GM18519 (cell line): Measurements from ENCODE around the gene GRIN3A.
"Not testable (repeated sequence)": the region's sequence is repeated elsewhere in the genome, so short reads cannot be mapped to it uniquely, and the experiment has no call there.

Experiments
- ATAC-seq: cut with Tn5 transposase; IDR thresholded peaks from one replicate; pipeline ENCODE4 v1.9.1; 2021; ENCODE audit warnings: mild to moderate bottlenecking, moderate library complexity; ENCODE audit not compliant: unreplicated experiment, low FRiP score

GRIN3A gene

DNA sequence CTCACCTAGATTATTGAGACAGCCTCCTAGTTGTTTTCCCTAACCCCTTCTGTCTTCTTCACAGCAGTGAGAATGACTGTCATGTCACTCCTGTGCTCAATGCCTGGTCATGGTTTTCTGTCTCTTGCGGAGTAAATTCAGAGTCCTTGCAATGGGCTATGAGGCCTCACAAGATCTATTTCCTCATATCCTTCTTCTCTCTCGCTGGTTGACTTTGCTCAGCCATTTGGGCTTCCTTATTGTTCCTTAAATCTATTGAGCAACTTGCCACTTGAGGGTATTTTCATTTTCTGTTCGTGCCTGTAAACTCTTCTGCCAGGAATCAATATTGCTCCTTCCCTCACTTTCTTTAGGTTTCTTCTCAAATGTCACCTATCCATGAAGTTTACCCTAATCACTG lies 152.7 kb downstream of the GRIN3A start:
- ATAC-seq, result no peak

DNA sequence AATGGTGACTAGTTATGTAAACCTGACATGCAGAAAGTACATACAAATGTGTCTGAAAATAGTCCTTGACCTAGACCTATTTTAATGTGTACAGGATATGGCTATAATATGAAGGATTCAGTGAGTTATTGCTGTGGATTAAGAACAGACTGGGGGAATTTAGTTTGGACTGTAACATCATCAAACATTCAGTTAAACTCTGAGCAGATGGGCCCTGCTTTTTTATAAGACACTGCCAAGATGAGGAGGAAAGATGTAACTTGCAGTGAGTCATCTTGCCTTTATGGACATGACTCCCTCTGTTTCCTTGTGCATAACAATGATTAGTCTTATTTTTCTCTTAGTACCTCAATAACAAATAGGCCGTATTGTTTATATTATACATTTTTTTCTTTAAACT lies 155.9 kb downstream of the GRIN3A start:
- ATAC-seq, result no peak

DNA sequence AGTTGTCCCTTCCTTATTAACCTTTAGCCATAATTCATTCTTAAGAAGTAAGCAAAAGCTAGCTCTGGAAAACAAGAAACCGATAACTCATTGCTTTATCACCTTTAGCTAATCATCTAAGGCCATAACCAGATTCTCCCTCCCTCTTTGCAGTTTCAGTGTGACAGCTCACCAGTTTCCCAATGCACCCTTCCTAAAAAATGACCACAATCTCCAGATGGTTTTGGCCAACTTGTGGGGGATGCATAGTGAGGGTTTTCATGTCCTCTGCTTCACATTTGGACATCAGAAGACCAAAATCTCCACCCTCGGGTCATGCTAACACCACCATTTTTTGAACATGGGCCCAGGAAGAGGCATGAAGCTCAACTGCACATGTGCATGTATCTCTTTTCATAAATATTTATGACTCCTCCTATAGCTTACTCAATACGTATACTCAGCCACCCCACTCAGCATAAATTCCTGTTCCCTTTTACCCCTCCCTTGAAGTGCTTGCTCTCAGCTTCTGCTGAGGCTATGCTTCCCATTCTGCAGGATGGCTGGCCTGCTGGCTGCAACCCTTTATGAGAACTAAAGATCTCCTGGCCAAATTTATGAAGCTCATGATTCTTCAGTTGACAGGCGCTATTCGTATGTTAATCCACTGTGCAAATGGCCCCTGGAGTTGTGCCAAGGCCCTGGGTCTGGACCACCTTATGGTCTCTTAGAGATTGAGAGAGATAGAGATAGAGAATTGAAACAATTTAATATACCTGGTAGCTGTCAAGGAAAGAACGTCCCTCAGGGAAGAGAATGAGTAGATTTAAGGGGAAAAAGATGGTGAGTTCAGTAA lies 158.5 kb downstream of the GRIN3A start:
- ATAC-seq, result no peak

DNA sequence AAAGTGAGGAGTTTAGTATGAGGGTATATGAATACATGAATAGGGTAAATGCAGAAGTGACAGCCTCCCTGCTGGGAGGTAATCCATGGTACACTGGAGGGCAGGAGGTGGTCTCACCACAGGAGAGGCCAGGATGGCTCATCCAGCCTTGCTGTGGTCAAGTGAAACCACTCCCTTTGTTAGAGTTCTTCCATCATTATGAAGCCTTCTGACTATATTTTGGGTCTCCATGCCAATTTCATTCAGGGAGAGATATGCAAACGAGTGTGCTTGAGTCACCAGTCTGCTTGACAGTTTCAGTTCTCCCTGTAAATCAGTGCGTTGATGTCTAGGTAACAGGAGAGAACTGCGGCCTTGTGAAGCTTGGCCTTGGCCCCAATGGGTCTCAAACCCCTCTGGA lies 160.1 kb downstream of the GRIN3A start:
- ATAC-seq, result peak; percentile 60

DNA sequence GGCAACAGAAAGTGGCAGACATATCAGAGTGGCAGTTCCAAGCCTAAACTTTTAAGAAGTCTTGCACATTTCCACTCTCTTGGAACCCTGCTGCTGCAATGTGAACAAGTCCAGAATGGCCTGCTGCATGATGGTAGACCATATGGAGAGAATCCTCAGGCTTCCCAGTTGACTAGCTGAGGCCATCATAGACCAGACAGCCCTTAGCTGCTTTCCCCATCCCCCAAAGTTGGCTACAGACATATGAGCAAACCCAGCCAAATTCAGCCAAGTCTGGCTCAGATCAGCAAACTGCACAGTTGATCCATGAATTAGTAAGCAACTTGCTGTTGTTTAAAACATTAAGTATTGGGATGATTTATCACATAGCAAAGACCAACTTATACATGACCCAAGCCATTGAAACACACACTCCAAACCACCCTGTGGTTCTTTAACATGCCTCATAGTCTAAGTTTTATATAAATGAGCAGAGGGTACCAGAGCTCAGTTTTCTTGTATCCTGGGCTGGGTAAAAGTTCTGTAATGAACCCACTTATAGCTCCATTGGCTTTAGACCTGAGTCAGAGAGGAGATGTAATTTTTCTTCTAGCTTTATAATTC lies 163.6 kb downstream of the GRIN3A start:
- ATAC-seq, result no peak

DNA sequence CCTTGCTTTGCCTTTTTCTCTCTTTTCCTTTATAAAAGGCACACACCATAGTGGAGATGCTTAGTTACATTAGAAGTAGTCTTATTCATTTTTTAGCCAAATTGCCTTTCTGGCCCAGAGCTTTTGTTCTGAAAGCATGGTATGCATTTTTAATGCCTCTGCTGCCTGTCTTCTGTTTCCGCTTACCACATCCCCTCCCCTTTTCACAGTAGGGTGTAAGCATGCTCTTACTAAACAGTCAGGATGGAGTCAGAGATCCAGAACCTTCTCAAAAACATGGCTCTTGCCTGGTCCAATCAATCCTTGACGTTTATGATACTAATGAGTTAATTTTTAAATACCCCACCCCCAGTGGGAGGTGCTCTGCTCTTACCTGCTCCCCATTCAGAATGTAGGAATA lies 166.1 kb downstream of the GRIN3A start:
- no peak for ATAC-seq

DNA sequence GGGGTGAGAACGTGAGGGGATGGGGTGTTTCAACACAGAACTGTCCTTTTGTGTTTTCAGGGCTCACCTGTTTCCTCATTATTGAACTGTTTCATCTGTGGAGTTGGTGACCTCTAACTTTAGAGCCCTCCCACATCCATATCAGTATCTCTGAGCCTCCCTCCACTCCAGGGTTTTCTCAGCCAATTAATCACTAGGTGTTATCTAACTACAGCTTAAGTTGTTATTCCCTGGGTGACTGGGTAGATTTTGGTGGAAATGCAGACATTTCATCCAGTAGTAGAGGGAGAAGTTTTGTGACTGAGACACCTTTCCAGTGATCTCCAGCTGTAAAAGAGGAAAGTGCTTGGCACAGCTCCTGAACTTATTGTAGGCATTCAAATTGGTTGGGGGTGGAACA lies 167.3 kb downstream of the GRIN3A start:
- ATAC-seq, result no peak

DNA sequence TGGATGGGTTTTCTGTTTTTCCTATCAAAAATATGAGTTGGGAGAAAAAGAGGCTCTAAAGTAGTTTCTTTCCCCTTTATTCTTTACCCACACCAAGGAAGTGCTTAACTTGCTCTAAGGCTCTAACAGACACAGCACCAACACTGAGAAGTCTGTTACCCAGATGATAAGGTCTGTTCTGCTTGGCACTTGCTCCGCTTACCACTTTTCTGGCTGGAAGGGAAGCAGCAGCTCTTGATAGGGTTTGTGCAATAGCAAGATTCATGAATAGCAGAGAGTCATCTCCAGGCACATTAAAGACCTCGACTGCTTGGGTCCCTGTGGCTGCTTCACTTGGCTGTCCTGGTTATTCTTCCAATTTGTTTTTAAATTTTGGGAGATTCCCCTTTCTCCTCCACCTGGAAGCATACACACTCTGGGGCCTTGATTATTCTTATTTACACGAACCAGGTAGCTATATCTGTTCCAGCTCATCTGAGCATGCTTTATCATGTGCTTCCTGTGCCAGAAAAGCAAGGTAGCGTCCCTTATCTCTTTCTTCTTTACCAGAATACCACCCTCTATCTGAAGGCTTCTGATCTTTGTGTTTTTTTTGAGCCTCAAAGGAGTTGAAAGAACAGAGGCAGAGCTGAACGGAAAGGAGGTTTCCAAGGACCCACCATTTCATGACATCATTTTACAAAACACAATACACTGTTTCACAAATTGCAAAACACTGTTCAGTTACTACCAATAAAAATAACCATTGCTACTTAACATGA lies 168.5 kb downstream of the GRIN3A start:
- no peak for ATAC-seq

DNA sequence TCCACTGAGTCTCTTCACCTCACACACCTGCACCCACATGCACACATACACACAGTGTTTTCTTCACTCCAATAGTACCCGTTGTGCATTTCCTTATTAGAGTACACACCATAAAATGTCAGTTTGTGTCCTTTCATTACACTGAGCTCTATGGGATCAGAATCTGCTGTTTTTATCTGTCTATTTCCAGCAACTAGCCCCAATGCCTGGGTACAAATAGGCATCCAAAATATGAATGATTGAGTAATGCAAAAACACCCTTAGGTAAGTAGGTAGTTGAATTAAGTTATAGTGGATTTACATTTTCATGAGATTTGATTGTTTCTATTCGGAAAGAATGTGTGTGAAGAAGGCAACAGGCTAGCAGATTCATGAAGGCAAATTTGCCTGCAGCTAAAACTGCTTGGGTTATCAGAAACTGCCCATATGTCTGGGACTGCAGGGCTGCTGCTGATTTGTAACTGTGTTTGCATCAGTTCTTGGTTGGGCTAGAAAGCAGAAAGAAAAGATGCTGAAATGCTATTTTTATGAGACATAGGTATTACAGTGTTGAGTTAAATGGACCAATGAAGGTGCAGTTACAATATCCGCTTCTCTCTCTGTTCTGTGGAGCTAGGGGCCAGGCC lies 170.6 kb downstream of the GRIN3A start:
- ATAC-seq, result no peak

DNA sequence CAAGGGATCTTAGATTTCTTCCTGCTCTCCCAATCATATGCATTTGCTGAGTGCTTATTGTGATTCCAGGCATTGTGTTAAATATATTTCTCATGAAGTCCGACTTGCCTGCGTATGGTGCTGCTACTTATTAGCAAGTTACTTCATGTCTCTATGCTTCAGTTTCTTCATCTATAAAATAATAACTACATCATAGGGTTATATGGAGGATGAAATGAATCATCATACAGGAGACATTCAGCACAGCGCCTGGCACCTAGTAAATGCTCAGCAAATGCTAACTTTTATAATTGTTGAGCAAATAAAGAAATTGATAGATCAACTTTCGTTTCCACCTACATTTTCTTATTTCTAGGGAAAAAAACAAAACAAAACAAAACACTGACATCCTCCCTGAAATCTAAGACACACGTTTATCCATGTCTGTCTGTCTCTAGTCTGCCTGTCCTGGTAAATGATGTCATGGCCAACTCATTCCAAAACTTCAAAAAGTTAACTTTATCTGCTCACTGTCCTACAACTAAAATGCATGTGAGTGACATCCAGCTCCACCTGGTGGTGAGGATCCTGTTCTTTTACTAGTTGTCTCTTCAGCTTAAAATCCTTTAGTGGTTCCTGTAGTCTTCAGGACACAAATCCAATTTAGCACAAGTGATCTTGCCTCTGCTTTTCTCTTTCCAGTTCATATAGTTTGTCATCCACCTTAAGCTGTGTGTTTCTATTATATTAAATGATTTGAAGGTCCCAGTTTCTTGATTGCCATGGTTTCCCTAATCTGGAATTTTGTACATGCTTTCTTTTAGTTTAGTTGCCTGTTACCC lies 171.3 kb downstream of the GRIN3A start:
- ATAC-seq, result peak; percentile 66

DNA sequence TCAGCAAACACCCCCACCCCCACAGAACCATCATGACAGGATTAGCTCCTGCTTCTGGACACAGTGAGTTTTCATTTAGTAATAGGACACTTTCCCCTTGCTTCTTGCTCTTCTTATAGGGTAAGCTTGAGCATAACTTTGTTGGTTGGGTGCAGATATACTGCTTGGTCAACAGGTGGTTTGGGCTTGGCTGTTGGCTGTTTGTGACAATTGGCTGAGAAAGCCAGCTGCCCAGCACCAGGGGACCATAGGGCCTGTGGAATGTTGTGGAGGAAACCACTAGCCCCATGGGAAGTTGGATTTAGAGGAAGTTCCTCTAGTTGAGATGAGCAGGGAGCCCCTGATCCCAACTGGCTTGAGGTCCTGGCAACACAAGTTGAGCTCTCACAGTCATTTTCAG lies 174.2 kb downstream of the GRIN3A start:
- ATAC-seq, result no peak

DNA sequence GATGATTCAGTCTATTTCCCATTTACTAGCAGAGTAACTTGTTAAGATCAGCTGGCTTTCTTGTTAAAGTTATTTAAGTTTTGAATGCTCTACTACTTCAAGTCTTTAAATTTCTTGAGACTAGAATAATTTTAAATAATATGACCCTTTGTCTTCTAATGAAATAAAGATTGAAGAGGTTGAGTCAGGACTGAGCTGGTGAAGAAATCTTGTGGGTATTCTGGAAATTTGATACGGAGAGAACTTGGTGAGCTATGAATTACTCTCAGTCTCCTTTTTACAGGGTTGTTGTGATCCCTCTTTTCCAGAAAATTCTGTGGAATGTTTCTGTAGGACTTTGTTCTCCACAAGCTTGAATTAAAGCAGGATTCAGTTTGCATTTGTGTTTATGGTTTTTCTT lies 175.5 kb downstream of the GRIN3A start:
- no peak for ATAC-seq

DNA sequence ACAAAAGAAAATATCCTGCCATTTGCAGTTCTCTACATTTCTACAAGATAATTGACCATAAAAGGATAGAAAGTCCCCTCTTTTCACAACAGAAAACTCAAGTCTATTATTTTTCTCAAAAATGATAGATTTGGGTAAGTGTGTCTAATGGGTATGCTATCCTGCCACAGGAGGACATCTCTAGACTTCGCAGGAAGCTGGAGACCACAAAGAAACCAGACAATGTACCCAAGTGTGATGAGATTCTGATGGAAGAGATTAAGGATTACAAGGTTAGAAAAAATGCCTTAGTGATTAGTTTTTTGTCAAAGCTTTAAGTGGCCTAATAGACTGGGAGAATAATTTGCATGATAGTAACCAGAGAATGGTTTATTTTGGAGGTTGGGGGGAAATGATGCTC lies 176.7 kb downstream of the GRIN3A start:
- no peak for ATAC-seq

DNA sequence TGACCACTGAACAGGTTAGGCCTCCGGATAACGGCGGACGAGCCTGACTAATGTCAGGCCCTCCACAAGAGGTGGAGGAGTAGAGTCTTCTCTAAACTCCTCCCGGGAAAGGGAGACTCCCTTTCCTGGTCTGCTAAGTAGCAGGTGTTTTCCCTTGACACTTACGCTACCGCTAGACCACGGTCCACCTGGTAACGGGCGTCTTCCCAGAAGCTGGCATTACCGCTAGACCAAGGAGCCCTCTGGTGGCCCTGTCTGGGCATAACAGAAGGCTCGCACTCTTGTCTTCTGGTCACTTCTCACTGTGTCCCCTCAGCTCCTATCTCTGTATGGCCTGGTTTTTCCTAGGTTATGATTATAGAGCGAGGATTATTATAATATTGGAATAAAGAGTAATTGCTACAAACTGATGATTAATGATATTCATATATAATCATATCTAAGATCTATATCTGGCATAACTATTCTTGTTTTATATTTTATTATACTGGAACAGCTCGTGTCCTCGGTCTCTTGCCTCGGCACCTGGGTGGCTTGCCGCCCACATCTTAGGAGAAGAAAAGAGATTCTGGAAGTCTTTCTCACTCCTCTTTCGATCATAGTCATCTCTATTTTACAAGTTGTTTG lies 188.9 kb downstream of the GRIN3A start:
- ATAC-seq, result not testable (repeated sequence)

DNA sequence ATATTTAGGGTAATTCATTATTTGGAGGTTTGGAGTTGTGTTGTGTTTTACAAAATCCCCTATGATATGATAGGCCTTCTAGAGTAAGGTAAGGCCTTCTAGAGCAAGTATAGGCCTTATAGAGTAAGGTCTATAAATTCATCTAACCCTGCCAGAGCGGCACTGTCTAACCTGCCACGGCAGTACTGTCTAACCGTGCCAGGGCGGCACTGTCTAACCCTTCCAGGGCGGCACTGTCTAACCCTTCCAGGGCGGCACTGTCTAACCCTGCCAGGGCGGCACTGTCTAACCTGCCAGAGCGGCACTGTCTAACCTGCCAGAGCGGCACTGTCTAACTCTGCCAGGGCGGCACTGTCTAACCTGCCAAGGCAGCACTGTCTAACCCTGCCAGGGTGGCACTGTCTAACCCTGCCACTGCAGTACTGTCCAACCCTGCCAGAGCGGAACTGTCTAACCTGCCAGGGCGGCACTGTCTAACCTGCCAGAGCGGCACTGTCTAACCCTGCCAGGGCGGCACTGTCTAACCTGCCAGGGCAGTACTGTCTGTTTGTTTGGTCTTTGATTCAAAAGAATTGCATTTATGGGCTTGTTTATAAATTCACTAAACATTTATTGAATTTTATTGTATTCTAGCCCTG lies 195.2 kb downstream of the GRIN3A start:
- no peak for ATAC-seq

DNA sequence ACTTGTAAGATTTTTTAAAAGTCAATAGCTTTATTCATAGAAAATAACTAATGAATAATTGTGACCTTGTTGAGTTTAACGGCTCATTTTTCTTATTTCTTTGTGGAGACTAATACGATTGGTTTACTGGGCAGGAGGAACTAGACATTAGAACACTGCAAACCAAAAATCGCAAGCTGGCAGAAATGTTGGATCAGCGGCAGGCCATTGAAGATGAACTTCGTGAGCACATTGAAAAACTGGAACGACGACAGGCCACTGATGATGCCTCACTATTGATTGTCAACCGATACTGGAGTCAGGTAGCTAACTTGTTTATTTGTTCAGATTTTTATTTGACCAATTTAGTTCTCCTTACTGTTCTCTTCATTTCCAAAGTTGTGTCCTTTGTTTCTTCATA lies 198.4 kb downstream of the GRIN3A start:
- no peak for ATAC-seq

DNA sequence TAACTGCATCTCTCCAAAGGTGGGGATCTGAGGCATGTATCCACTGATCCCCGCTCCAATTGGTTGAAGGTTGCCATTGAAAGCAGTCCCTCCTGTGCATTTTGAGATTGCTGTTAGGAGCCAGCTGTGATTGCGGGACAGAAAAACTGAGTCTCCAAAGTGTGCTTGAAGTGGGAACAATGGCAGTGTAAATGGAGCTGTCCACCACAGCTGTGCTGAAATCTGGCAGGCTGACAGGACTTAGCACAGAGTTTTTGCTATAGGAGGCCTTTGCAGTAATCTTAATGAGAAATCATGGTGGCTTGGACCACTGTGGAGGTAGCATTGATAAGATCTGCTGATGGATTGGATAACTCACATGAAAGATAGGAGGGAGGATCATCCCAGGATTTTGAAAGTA lies 201.5 kb downstream of the GRIN3A start:
- ATAC-seq, result no peak

DNA sequence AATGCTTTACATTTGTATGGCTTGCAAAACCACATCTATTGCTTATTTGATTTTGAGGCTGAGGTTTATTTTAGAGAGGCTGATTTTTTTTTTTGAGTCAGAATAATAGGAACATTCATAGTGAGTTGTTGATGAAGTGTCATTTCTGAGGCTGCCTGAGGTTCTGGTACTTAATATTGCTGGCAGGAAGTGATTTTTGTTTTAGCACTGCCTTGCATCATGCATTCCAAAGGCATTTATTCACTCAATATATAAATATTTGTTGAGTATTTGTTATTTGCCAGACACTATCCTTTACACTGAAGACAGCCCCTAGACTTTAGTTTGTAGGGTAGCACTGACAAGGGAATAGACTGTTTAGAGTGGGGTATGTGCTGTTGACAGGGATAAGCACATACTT lies 202.1 kb downstream of the GRIN3A start:
- no peak for ATAC-seq
